GM12892 (cell line): ENCODE results near the gene EEPD1.

Source experiments
- DNase-seq: peaks from one replicate; pipeline ENCODE4 v3.0.0; 2011; ENCODE audit not compliant: insufficient read length
- FAIRE-seq: peaks from 2 replicates; lab custom pipeline; 2011; peaks lifted over from hg19 to GRCh38; lab: Jason Lieb, UNC
- POLR2A ChIP-seq: IDR thresholded peaks from 2 replicates; pipeline ENCODE4 v1.6.1; 2011; ENCODE audit warnings: low read depth, low read length, control low read depth
- POLR2AphosphoS5 ChIP-seq: IDR thresholded peaks from 2 replicates; pipeline ENCODE4 v1.6.1; 2011; ENCODE audit warnings: low read depth, low read length, control low read depth
- TAF1 ChIP-seq: IDR thresholded peaks from 2 replicates; pipeline ENCODE4 v1.6.1; 2011; ENCODE audit warnings: low read depth, mild to moderate bottlenecking, control low read depth, low read length, borderline replicate concordance

The EEPD1 gene

GRCh38 chr7:36278069-36278619, 125.1 kb downstream of the EEPD1 start:
- no peak for DNase-seq
- TF ChIP-seq TAF1 (no peak), POLR2A (no peak), POLR2AphosphoS5 (no peak)
- FAIRE-seq: no peak

GRCh38 chr7:36278620-36279172, 125.6 kb downstream of the EEPD1 start:
- no peak for DNase-seq
- FAIRE-seq: no peak
- TF ChIP-seq TAF1: no peak

DNA sequence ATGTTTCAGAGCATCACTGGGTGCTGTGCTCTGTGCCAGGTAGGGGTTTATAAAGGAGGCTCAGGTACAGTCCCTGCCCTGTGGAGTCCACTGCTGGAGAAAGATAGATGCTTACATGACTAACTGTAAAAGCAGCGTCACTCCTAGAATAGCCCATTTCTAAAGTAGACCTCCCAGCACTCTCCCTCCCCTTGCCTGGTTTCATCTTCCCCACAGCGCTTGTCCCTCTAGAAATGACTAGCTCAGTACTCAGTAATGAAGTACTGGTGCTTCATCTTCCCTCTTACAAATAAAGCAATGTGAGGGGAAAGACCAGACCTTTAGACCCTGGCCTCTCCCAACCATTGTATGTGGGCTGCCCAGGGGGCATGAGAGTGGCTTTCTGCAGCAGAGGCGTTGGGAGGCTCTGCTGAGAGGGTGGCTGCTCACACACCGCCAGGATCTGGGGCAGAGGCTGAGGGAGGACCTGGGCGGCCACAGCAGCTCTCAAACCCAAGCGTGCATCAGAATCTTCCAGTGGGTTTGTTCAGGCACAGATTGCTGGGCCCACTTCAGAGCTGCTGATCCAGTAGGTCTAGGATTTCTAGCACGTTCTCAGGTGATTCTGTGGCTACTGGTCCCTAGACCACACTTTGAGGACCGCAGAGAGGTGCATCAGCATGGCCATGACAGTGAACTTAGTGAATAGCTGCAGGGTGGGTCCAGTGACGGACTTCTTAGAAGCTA, 126.3 kb downstream of the EEPD1 start:
- no peak for DNase-seq
- peak; percentile 5 for FAIRE-seq
- no peak for TF ChIP-seq POLR2A
- no peak for TF ChIP-seq POLR2AphosphoS5
- TF ChIP-seq TAF1: no peak

DNA sequence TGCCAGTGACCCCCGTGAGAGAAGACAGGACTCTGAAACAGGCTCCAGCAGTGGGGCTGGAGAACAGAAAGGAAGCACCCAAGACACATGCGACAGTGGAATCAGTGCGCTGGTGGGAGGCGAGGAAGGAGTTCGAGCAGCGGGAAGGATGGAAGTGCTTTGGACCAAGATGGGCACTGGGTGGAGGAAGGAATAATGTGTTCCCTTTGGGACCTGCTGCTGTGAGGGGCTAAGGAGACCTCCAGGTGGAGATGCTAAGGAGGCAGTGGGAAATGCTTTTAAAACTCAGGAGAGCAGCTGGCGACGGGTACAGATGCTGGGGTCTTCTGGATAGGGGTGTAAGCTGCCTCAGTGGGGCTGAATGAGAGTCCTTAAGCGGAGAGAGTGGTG, 126.9 kb downstream of the EEPD1 start:
- no peak for FAIRE-seq
- no peak for DNase-seq
- TF ChIP-seq TAF1: no peak
- TF ChIP-seq POLR2A: no peak
- TF ChIP-seq POLR2AphosphoS5: no peak

GRCh38 chr7:36280840-36281812, 128.1 kb downstream of the EEPD1 start:
- FAIRE-seq (no peak), DNase-seq (no peak)
- TF ChIP-seq POLR2AphosphoS5 (no peak), POLR2A (no peak), TAF1 (no peak)

GRCh38 chr7:36281945-36282717, 129.1 kb downstream of the EEPD1 start:
- no peak for TF ChIP-seq POLR2A
- no peak for TF ChIP-seq TAF1
- no peak for TF ChIP-seq POLR2AphosphoS5
- no peak for FAIRE-seq
- DNase-seq: no peak

DNA sequence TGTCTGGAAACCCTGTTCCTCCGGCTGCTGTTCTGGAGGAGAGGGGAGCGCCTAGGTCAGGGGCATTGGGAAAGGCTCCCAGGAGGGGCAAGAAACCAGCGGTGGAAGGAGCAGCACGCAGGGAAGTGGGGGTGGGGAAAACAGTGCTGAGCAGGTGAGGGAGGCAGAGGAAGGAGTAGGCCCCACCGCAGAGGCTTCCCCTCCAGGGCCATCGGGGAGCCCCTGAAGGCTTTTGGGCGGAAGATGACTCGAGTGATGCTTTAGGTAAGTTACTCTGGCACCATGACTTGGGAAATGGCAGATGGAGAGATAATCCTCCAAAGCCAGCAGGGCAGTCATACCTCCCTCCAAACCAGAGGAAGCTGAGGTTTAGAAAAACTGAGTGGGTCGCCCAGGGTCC, 130.1 kb downstream of the EEPD1 start:
- FAIRE-seq: no peak
- TF ChIP-seq POLR2AphosphoS5: no peak
- no peak for TF ChIP-seq POLR2A
- TF ChIP-seq TAF1: no peak
- no peak for DNase-seq

DNA sequence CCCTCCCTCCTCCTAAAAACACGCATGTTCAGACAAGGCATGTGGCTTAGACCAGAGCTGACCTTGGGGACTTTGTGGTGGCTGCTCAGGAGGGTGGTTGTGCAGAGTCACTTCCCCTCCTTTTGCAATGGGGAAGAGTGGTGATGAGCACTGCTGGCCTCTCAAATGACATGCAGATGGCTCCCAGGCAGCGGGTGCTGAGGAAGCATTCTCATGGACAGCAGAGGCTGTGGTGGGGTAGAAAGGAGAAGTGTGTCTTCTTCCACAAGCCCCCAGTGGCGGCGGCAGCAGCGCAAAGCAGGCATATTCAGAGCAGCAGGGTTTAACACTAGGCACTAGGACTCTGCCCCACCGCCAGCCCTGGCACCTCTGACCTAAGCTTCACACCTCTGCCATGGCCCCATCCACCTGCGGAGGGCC, 130.7 kb downstream of the EEPD1 start:
- no peak for FAIRE-seq
- no peak for DNase-seq

GRCh38 chr7:36284456-36285090, 131.5 kb downstream of the EEPD1 start:
- DNase-seq (no peak), FAIRE-seq (no peak)
- no peak for TF ChIP-seq TAF1
- TF ChIP-seq POLR2AphosphoS5: no peak
- no peak for TF ChIP-seq POLR2A

More for the DNA sequence above, 130.7 kb downstream of the EEPD1 start:
- TF ChIP-seq POLR2A: no peak
- TF ChIP-seq TAF1: no peak

GRCh38 chr7:36285276-36285675, 132.2 kb downstream of the EEPD1 start:
- TF ChIP-seq POLR2AphosphoS5 (no peak), POLR2A (no peak), TAF1 (no peak)
- DNase-seq: no peak
- FAIRE-seq: no peak

DNA sequence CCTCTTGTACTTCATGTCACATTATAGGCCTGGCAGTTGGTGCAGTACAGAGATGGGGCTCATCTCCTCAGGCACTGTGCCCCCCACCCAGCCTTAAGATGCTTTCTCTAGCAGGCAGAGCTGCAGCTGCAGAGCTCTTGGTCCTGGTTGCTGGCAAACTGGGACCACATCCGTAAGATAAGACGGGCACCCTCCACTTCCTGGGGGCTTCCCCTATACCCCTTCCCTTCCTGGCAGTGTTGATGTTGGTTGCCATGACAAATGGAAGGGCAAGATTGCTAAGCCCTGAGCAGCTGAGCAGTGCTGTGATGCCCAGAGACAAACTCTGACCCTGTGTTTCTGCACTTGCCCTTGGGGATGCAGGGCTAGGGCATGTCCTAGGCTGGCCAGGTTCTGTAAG, 133.2 kb downstream of the EEPD1 start:
- FAIRE-seq (no peak), DNase-seq (no peak)
- no peak for TF ChIP-seq POLR2A
- TF ChIP-seq POLR2AphosphoS5: no peak
- TF ChIP-seq TAF1: no peak
